Measurements from ENCODE around the gene TREH.

The TREH gene

DNA sequence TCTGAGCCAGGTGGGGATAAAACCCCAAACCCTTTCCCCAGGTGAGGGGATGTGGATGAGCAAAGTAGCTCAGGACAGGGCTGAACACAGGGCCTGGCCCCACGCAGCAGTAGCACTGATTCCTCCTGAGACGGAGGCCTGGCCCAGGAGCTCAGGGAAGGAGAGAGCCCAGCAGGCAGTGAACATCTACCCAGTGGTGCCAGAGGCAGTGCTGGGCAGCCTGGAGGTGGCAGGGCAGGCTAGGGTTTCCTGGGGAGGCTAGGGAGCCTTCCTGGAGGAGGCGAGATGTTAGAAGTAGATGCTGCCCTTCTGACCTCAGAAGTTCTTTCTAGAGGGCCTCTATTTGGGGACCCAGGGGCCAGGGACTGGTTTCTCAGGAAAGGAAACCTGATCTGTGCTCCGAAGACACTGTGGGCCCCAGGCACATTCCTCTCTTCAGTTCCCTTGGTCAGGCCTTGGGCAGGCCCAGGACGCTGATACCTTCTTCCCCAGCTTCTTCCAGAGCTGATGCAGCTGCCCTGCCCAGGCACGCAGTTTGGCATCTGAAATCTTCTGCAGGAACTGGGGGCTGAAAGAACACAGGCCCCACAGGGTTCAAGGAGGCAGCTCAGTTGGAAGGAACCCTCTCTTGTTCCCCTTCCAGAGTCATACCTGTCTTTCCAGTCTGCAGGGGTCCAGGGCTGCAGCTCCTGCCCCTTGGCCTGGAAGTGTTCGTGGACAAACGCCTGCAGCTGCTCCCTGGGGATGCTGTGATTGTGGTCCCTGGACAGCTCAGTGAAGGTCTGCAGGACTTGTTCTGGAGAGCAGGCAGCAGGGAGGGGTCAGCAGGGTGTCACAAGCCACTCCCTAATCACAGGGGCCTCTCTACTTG lies 16.8 kb downstream of the TREH start:
- no peak for DNase-seq

DNA sequence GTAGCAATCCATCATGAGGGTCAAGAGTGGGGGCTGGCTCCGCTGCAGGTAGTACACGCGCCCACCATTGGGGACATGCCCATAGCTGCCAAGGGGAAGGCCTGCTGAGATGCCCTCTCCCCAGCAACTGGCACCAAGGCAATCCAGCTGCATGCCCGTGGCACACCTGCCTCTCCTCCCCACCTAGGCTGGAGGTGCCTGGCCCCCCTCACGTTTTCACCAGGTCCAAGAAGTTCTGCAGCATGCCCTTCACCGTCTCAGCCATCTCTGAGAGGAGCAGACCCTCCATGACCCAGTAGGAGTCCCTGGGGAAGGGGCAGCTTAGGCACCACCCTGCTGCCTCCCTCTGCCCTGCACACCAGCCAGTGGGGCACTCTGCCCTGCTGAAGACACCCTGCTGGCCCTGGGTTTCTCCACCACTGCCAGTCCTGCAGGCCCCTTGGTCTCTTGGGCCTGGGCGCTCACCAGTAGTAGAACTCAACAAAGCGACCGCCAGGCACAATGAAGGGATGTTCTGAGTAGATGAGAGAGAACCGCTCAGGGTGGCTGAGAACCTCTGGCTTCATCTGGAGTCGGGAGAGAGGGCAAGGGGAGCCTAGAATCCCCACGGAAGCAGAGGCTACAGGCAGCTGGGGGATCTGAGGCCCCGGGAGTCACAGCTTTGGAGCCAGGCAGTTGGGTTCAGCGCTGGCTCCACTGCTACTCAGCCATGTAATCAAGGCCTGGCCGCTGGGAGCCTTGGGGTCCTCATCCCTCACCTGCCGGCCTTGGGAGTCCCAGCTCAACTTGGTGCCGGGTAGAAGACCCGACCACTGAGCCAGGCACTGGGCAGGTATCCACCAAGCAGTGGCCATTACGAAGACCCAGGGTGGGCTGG lies 17.8 kb downstream of the TREH start:
- DNase-seq = no peak

DNA sequence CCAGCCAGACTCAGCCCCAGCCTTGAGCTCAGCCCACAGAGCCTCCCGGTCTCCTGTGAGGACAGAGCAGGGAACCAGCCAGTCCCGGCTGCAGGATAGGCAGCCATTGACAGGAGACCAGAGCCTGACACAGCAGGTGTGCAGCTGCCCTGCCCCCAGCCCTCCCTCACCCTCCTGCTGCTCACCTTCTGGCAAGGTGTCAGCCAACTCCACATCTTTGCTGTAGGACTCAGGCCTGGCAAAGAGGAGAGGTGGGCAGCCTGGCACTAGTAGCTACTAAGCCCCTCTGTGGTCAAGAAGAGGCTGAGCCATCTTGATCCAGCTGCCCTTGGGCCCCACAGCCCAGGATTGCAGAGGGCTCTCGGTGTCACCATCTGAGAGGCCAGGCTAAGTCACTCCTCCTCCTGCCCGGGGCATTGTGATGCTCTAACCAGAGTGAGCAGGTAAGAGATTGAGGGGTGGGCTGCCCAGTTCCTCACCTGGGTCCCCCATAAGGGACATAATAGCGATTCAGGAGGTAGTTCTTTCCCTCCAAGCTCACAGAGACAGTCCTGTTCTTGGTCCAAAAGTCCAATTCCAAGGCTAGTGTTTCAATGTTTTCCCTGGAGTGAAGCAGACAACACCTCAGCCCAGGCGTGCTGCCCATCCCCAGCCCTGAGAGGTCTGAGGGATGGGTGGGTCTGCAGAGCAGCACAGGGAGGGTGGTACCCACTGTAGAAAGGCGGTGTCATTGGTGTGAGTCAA lies 18.6 kb downstream of the TREH start:
- no peak for DNase-seq

DNA sequence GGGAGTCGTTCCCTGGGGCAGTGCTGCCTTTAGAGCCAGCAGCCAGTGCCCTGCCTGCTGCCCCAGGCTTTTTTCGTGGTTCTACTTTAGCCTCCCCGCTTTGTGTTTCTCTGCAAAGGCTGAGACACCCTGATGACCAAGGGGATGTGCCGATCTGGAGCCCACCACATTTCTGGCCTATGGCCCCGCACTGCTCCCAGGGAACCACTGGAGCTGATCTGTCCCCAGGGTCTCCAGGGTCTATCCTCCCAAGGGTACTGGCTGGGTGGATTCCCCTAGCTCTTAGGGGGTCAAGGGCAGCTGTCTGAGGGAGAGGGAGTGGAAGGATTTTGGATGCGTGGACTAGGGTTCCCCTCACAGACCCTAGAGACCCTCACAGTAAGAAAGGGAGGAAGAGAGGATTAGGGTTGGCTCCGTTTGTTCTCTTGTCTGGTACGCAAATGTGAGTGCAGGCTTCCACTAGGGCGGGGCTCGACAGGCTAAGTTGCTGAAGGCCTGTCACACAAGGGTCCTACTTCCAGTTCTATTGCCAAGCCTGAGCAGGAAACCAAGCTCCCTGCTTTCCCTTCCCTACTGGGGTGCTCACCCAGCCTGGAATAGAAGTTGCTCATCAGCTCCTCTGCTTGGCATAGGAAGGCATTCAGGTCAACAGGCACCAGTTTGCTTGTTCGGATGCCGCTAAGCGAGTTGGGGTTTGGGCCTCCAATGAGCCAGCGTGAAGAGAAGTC lies 19.3 kb downstream of the TREH start:
- DNase-seq = no peak

DNA sequence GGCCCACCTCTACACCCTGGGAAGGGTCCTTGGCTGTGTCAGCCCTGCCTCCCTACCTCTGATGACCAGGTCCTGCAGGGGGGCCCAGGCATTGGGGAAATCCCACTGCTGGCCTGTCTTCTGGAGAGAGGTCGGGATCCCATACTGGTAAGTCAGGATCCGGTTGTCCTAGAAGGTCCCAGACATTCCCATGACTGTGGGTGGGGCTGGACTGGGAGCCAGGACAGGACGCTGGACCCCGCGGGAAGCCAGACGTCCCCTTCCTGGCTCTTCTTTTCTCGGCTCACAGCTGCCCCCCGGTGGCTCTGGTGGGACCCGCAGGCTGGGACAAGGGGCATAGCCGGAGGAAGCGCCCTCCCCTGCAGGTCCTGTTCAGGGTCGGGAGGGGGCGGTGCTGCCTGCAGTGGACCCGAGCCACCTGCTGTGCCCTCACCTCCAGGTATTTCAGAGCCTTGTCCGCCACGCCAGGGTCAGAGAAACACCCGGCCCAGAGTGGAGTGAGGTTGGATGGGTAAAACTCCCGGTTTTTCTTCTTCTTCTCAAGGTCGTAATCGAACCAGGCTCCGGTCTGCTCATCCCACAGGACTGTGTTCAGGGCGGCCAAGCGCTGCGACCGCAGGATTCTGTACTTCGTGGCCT lies 20.0 kb downstream of the TREH start:
- DNase-seq = peak; percentile 75

DNA sequence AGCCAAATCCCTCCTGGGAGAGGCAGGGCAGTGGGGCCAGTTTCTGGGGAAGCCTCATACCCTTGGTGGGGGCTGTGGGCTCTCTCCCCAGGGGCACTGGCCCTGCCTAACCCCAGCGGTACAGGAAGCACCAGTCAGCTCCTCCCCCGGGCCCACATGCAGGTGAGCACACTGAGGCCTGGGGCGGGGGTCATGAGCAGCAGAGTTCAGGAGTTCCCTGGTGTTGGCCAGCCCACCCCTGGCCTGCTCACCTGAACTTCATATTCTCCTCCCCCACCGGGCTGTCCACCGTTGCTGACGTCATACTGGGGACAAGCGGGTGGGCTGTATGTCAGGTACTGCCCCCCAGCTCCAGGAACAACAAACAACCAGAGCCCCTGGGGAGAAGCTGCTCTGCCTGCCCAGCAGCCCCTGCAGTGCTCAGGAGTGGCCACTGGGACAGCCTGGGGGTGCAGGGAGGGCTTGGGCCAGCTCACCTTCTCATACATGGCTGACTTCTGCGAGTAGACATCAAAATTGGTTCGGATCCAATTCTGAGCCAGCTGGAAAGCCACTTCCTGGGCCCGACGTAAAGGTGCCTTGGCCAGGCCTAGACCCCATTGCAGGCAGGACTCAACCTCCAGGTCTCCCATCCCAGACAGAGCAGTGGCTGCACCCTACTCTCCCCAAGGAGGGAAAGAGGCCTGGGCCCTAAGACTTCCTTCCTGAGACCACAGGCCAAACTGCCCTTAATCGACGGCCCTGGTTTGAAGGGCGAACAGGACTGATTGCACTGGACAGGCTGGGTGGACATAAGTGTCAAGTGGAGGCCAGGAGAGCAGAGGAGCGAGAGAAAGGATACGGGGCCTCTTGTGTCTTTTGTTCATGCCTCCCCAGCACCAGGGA lies 20.8 kb downstream of the TREH start:
- DNase-seq = no peak

DNA sequence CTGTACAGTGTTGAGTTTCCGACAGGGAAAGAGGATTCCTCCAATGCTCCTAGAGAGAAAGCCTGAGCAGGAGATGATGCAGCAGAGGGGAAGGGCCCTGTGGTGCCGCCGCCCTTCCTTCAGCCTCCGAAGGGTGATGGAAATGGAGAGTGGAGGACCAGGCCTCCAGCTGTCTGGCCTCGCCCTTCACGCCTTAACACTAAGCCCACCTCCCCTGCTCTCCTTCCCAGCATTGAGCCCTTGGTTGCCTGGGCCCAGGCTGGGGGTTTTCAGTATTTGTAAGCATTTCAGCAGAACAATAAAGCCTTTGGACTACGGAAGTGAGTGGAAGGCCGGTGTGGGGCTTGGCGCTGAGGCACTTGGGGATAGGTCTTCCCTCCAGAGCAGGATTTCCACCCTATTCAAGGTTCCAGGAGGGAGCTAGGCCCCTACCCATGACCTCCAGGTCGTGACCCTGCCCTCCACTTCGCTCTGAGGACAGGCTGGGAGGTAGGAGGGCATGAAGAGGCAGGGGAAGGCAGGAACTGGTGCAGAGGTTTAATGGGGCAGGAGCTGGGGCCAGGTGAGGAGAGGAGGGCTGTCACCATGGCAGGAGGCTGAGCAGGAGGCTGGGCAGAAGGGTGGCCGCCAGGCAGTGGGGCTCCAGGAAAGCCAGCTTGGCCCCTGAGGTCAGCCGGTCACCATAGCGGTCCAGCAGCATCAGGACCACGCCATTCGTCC lies 21.6 kb downstream of the TREH start:
- DNase-seq = no peak

DNA sequence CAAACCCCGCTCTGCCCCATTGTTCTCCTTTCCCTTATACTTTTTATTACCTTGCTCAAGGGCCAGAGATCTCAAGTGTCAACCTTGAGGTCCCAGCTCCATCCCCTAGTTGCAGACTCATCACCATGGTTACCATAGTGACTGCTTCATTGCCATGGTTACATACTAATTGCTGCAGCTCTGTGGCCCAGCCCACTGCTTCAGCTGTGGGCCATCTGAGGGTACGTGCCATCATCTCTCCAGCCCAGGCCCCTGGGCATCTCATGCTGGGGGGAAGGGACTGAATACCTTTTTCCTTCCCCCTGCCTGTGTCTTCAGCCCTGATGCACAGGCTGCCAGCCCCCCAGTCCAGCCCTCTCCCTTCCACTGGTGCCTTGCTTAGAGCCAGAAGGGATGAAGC lies 22.2 kb downstream of the TREH start:
- no peak for DNase-seq

DNA sequence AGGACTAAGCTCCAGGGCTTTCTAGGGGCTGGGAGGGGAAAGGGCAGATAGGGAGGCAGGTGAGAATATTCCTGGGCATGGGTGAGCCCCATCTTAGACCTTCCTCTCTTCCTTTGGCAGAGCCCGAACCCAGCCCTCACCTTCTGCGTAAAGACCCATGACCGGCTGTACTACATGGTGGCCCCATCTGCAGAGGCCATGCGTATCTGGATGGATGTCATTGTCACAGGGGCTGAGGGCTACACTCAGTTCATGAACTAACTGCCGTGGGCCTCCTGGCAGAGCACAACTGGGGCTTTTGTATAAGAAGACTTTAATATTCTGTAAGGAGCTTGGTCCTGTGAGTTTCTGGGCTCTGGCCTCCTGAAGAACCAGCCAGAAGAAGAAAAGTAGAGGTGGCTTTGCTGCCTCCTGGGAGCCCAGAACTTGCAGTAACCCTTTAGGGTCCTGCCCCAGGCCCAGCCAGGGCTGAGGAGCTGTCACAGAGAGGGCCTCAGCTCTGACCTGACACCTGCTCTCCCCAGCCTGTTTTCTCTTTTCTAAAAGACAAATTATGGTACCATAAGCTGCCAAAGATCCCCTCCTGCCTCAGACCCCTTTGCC lies 22.8 kb downstream of the TREH start:
- no peak for DNase-seq

DNA sequence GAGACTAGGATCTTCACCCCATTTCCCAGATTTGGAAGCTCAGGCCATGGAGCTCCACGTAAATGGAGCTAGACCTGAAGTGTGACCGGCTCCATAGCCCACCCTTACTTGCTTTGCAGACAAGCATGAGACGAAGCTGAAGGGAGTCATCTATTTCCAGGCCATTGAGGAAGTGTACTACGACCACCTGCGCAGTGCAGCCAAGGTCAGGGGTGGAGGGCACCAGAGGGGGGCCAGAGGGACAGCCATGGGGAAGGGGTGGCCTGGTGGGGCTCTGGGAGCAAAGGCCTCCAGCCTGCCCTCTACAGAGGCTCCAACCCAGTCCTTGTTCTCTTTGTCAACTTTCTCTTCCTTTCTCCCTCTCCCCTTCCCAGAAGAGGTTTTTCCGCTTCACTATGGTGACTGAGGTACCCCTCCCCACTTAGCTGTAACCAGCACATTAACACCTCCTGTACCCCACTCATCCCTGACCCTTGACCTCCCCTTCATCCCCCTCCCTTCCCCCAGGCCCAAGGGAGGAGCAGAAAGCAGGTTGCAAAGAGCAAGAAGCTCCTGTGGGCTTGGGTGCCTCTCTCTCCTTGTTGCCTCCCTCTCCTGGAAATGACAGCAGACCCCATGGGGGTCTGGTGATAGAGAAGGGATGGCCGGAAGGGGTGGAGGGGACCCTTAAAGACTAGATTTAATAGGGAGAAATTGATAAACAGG lies 23.8 kb downstream of the TREH start:
- DNase-seq = no peak

DNA sequence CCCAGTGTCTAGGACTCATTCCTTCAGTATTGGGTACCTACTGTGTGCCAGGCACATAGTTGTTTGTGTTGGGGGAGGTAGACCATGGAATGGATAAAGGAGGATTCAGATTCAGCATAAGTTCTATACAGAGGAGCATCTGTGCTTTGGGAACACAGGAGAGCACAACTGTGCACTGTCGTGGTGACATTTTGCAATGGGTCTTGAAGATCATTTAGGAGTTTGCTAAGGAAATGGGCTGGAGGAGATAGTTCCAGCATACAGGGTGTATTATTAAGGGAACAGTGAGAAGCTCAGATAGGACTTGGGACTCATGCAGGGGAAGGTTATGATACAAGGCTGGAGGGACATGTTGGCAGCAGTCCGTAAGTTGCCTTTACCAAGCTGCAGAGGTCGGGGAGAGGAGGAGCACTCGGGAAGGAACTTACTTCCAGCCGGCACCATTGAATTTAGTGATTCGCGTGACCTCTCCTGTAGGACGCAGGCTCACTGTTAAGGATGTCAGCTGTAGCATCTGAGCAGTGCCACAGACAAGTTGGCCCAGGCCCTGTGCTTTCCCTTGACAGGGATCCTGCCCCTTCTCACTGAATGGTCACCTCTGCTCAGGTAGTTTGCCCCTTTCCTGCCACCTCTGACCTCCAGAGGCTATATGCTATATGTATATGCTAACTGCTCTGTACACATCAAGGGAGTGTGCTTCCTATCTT lies 25.6 kb downstream of the TREH start:
- DNase-seq = no peak

DNA sequence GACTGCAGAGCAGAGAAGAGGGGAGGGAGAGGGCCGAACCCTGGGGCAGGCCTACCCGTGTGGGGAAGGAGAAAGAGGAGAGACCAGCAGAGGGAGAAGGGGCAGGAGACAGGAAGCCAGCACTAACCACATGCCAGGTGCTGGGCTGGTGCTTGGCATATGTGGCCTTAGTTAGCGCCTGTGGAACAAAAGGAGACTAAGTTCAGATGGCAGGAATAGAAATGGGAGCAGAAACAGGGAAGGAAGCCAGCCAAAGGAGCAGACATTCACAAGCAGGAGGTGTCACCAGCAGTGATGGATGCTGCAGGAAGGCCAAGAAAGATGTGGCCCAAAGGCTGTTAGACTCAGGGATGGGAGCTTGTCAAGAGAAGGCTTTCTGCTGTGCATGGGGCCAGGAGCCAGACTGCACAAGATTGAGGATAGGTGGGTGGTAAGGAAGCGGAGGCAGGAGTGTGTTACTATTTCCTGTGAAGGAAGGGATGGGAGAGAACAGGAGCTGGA lies 26.7 kb downstream of the TREH start:
- DNase-seq = no peak

DNA sequence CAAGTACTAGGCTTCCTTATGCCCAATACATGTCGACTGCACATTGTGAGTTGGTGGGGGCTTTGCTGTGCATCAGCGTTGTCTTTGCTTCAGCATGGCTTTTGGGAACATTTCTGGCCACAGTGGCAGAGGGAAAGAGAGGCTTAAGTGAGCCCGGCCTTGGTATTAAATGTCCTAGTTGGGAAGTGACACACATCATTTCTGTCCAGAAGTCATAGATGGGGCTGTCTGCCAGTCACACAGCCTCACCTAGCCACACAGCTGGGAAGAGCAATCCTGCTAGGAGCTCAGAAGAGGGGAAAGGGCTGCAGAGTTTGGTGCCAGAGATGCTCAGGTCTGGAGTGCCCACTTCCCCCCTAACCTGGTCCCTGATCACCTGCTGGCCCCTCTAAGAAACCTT lies 27.6 kb downstream of the TREH start:
- DNase-seq = no peak

DNA sequence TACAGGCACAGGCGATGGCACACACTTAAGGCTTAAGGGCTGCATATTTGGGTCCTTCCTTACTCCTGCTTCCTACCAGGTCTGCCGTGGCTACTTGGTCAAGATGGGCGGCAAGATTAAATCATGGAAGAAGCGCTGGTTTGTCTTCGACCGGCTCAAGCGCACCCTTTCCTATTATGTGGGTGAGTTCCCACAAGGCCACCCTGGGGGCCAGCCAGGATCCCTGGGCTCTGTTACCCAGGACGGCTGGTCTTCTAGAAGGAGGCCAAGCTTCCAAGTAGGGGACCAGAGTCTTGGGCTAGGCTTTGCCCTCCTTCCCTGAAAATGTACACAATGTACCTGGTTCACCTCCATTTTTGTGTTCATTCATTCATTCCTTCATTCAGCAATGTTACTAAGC lies 29.1 kb downstream of the TREH start:
- no peak for DNase-seq

DNA sequence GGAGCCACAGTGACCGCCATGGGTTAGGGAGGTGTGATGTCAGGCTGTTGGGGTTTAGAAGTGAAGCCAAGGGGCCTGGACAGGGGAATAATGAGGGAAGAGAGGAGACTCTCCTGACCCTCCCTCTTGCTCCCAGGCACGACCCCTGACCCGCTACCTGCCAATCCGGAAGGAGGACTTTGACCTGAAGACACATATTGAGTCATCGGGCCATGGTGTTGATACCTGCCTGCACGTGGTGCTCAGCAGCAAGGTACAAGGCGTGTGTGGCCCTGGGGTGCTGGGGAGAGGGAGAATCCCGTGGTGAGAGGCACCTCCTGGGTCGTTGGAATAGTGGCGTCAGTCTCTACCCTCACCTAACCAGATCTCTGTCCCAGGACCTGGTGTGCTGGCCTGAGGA lies 29.5 kb downstream of the TREH start:
- DNase-seq = no peak

DNA sequence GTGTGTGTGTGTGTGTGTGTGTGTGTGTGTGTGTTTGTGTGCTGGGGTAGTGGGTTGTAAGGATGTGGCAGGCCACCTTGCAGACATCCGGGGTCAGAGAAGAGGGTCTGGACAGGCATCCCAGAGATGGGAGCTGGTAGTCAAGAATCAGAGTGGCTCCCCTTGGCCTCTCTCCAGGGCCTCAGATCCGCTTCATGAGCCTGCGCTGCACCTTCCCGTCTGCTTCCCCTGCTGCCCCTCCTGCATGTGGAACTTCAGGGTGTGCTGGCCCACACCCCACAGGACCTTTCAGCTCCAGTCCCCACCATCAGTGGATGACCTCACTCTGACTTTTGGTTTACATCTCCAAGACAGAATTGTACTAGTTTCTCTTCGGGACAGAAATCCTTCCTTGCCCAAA lies 31.2 kb downstream of the TREH start:
- DNase-seq = no peak

DNA sequence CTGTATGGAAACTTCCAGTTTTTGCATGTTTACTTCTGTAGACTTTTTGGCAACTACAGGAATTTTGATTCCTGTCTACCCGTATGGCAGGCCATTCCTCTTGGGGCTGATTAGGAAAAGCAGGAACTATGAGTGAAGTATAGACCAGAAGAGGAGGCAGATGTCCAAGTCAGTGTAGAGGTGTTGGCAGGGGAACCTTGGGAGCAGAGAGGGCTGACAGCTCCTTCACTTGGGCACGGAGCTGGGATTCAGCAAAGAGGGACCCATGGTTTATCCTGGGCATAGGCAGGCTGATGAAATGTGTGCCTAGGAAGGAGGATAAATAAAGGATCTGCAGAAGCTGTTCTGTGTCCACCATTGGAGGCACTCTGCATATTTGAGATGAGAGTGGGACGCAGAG lies 33.1 kb downstream of the TREH start:
- no peak for DNase-seq

DNA sequence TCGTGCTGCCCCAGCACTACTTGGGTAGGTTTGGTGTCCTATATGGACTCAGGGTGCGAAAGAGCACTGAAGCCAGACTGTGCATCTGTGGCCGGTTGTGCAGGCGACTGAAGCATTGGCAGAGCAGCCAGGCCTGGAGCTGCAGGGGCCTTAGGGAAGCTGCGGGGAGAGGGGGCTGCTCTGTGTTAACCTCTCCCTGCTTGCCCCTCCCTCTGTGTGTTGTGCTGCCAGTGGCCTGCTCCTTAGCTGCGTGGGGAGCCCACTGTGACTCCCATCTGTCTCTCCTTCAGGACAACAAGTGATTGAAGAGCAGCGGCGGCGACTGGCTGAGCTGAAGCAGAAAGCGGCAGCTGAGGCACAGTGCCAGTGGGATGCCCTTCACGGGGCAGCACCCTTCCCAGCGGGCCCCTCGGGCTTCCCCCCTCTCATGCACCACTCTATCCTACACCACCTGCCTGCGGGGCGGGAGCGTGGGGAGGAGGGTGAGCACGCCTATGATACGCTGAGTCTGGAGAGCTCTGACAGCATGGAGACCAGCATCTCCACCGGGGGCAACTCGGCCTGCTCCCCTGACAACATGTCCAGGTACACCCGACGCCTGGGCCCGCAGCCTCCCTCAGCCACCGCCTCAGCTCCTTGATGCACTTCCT lies 34.3 kb downstream of the TREH start:
- DNase-seq = no peak
